ENCODE results near the gene HOXB8.

DNA sequence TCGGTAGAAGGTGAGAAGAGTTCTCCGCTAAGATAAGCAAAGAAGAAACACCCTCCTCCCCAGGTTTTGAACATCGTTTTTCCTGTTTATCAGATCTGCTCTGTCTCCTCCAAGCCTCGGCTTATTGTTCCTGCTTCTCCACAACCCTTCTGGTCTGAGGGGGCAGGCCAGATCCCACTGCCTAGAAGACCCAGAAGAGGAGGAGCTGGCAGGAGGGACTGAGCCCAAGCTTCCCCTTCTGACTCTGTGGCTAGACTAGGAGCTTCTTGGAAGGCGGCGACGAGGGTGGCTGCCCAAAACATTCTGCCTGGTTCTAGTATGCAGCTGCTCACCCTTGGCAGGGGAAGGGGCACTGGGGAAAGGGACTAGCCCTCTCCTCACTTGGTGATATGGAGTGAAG is 16.4 kb downstream of the HOXB8 start:
- TF ChIP-seq, protein P1, sequence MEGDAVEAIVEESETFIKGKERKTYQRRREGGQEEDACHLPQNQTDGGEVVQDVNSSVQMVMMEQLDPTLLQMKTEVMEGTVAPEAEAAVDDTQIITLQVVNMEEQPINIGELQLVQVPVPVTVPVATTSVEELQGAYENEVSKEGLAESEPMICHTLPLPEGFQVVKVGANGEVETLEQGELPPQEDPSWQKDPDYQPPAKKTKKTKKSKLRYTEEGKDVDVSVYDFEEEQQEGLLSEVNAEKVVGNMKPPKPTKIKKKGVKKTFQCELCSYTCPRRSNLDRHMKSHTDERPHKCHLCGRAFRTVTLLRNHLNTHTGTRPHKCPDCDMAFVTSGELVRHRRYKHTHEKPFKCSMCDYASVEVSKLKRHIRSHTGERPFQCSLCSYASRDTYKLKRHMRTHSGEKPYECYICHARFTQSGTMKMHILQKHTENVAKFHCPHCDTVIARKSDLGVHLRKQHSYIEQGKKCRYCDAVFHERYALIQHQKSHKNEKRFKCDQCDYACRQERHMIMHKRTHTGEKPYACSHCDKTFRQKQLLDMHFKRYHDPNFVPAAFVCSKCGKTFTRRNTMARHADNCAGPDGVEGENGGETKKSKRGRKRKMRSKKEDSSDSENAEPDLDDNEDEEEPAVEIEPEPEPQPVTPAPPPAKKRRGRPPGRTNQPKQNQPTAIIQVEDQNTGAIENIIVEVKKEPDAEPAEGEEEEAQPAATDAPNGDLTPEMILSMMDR (IDR thresholded peaks at IDR 0.05): no peak
- no peak for TF ChIP-seq POLR2AphosphoS5 (IDR thresholded peaks at IDR 0.05)

Data from upper lobe of left lung (tissue), 4 donors.